GM19372 (cell line): ENCODE measurements around the gene TTC3.

Experiments used
- ATAC-seq: cut with Tn5 transposase; IDR thresholded peaks from one replicate; pipeline ENCODE4 v1.9.1; 2021; ENCODE audit warnings: mild to moderate bottlenecking, low read depth, moderate library complexity; ENCODE audit not compliant: unreplicated experiment

The TTC3 gene

GRCh38 chr21:37193006-37193405, 120.0 kb downstream of the TTC3 start:
- ATAC-seq = no peak

- ATAC-seq = no peak
Observed at GRCh38 chr21:37193676-37194075, 120.6 kb downstream of the TTC3 start.

GRCh38 chr21:37195059-37195458, 122.0 kb downstream of the TTC3 start:
- no peak for ATAC-seq

GRCh38 chr21:37195610-37196009, 122.6 kb downstream of the TTC3 start:
- no peak for ATAC-seq

- ATAC-seq = no peak
Observed at GRCh38 chr21:37196847-37197246, 123.8 kb downstream of the TTC3 start.

- ATAC-seq = no peak
Observed at GRCh38 chr21:37197746-37198145, 124.7 kb downstream of the TTC3 start.

GRCh38 chr21:37199057-37199924, 126.2 kb downstream of the TTC3 start:
- ATAC-seq = no peak

- no peak for ATAC-seq
Observed at GRCh38 chr21:37200641-37201480, 127.8 kb downstream of the TTC3 start.

GRCh38 chr21:37202221-37203110, 129.4 kb downstream of the TTC3 start:
- ATAC-seq = no peak

GRCh38 chr21:37204580-37204979, 131.5 kb downstream of the TTC3 start:
- ATAC-seq = no peak

- no peak for ATAC-seq
Observed at GRCh38 chr21:37206496-37206895, 133.4 kb downstream of the TTC3 start.

- ATAC-seq = peak; percentile 54
Observed at GRCh38 chr21:37207441-37208009, 134.5 kb downstream of the TTC3 start.

- ATAC-seq = peak; percentile 47
Observed at GRCh38 chr21:37208056-37208721, 135.1 kb downstream of the TTC3 start.

- ATAC-seq = peak; percentile 27
Observed at GRCh38 chr21:37208741-37209225, 135.7 kb downstream of the TTC3 start.

- ATAC-seq = no peak
Observed at GRCh38 chr21:37210130-37210529, 137.1 kb downstream of the TTC3 start.

GRCh38 chr21:37210799-37211198, 137.7 kb downstream of the TTC3 start:
- no peak for ATAC-seq

- ATAC-seq = no peak
Observed at GRCh38 chr21:37214952-37215351, 141.9 kb downstream of the TTC3 start.

- no peak for ATAC-seq
Observed at GRCh38 chr21:37219761-37220432, 146.8 kb downstream of the TTC3 start.

- ATAC-seq = peak; percentile 32
Observed at GRCh38 chr21:37220433-37220980, 147.5 kb downstream of the TTC3 start.
